Activated T-cell treated with anti-CD3 and anti-CD28 coated beads for 1 hour (primary cell): ENCODE results near the gene GJB5.

Experiments used
- DNase-seq: peaks from one replicate; pipeline ENCODE4 v3.0.0-alpha.2; 2020; ENCODE audit warnings: low read depth

The GJB5 gene

GRCh38 chr1:34794790-34795180 lies 39.9 kb downstream of the GJB5 start:
- no peak for DNase-seq

- no peak for DNase-seq
Observed at GRCh38 chr1:34795916-34796315, 41.1 kb downstream of the GJB5 start.

GRCh38 chr1:34796990-34797389 lies 42.1 kb downstream of the GJB5 start:
- no peak for DNase-seq

- DNase-seq, result no peak
Observed at GRCh38 chr1:34800214-34800613, 45.4 kb downstream of the GJB5 start.

- DNase-seq, result no peak
Observed at GRCh38 chr1:34803770-34804169, 48.9 kb downstream of the GJB5 start.

GRCh38 chr1:34806396-34806795 lies 51.5 kb downstream of the GJB5 start:
- no peak for DNase-seq
